Large intestine (tissue), 3 donors: ENCODE results near the gene SLC19A1. TPM values are rescaled to one million over a fixed set of nuclear protein-coding genes. Genes with fewer than 3 reads are reported as not detected.
"Not testable (repeated sequence)": the region's sequence is repeated elsewhere in the genome, so short reads cannot be mapped to it uniquely, and the experiment has no call there.

Experiments
- DNase-seq, 2 donors: peaks; one replicate each; pipeline versions ENCODE4 v3.0.0 to v3.0.0-alpha.2; 2013
- H3K27ac ChIP-seq: one replicate; pipeline ENCODE4 v1.5.1; 2013; ENCODE audit warnings: low read length
- H3K27me3 ChIP-seq: 2 replicates; pipeline ENCODE4 v1.6.1; 2013; ENCODE audit warnings: low read length; ENCODE audit not compliant: control insufficient read depth, insufficient read depth
- H3K36me3 ChIP-seq: 2 replicates; pipeline ENCODE4 v1.6.1; 2013; ENCODE audit warnings: low read length; ENCODE audit not compliant: control insufficient read depth, insufficient read depth
- H3K4me1 ChIP-seq: one replicate; pipeline ENCODE4 v1.6.1; 2013; ENCODE audit warnings: low read length; ENCODE audit not compliant: control insufficient read depth, insufficient read depth
- H3K4me3 ChIP-seq: one replicate; pipeline ENCODE4 v1.5.1; 2013; ENCODE audit warnings: low read length
- H3K9me3 ChIP-seq: one replicate; pipeline ENCODE4 v1.6.1; 2013; ENCODE audit warnings: mild to moderate bottlenecking, low read depth, low read length, moderate library complexity; ENCODE audit not compliant: control insufficient read depth
- WGBS: methylation state at CpG from one replicate; pipeline ENCODE4 v1.1.5; 2013; ENCODE audit warnings: low lambda C conversion rate; ENCODE audit not compliant: insufficient coverage; 5-methylcytosine and 5-hydroxymethylcytosine counted together
- polyA plus RNA-seq: library from polyadenylated mRNA; unstranded; fragments of 120-200 nt; gene quantifications from one replicate; pipeline ENCODE4 v1.2.1, GENCODE V29; 2013

Gene SLC19A1
- polyA plus RNA-seq, 1 donor = 22.1 TPM

- H3K27ac ChIP-seq = no peak overlapping the region
- peaks cover 5% of the 10 kb centered on the region for H3K36me3 ChIP-seq
- no peak overlapping the region for H3K4me3 ChIP-seq
- peaks cover 47% of the 10 kb centered on the region for H3K4me1 ChIP-seq
- peaks cover 19% of the 10 kb centered on the region for H3K9me3 ChIP-seq
- no CpG with 5 or more reads among the region's 37 CpGs for WGBS
- no peaks in the 10 kb centered on the region for H3K27me3 ChIP-seq
- no peak for DNase-seq
Observed at GRCh38 chr21:45537111-45537745, 5.0 kb downstream of the SLC19A1 start.

GRCh38 chr21:45536301-45537081 is 5.7 kb downstream of the SLC19A1 start:
- peaks cover 45% of the 10 kb centered on the region for H3K4me1 ChIP-seq

GRCh38 chr21:45535341-45536081 is 6.7 kb downstream of the SLC19A1 start:
- H3K27me3 ChIP-seq = no peaks in the 10 kb centered on the region
- peaks cover 16% of the 10 kb centered on the region for H3K36me3 ChIP-seq
- peak; percentile 79 to 80 for DNase-seq
- peaks cover 41% of the 10 kb centered on the region for H3K4me1 ChIP-seq
- H3K27ac ChIP-seq = peak overlapping the region; percentile 28
- H3K9me3 ChIP-seq = peaks cover 30% of the 10 kb centered on the region
- H3K4me3 ChIP-seq = no peak overlapping the region
- no CpG with 5 or more reads among the region's 34 CpGs for WGBS

More at GRCh38 chr21:45536301-45537081, 5.7 kb downstream of the SLC19A1 start:
- no peaks in the 10 kb centered on the region for H3K27me3 ChIP-seq
- peaks cover 26% of the 10 kb centered on the region for H3K9me3 ChIP-seq
- no peak overlapping the region for H3K27ac ChIP-seq
- DNase-seq = no peak
- peaks cover 10% of the 10 kb centered on the region for H3K36me3 ChIP-seq
- H3K4me3 ChIP-seq = no peak overlapping the region
- WGBS = no CpG with 5 or more reads among the region's 31 CpGs

GRCh38 chr21:45534636-45535331 is 7.5 kb downstream of the SLC19A1 start:
- WGBS = no CpG with 5 or more reads among the region's 28 CpGs
- peaks cover 30% of the 10 kb centered on the region for H3K9me3 ChIP-seq
- H3K36me3 ChIP-seq = peaks cover 23% of the 10 kb centered on the region
- H3K4me3 ChIP-seq = no peak overlapping the region
- H3K4me1 ChIP-seq = peaks cover 38% of the 10 kb centered on the region
- H3K27me3 ChIP-seq = no peaks in the 10 kb centered on the region
- H3K27ac ChIP-seq = peak overlapping the region; percentile 28
- DNase-seq = peak in 1 of 2 donors; percentile 44

- DNase-seq = no peak
- Histone ChIP-seq H3K9me3 (peaks cover 30% of the 10 kb centered on the region), H3K36me3 (peaks cover 30% of the 10 kb centered on the region), H3K27me3 (no peaks in the 10 kb centered on the region), H3K27ac (no peak overlapping the region), H3K4me3 (no peak overlapping the region), H3K4me1 (peaks cover 35% of the 10 kb centered on the region)
- no CpG with 5 or more reads among the region's 20 CpGs for WGBS
Observed at GRCh38 chr21:45533846-45534635, 8.2 kb downstream of the SLC19A1 start.

GRCh38 chr21:45533361-45533845 is 8.8 kb downstream of the SLC19A1 start:
- Histone ChIP-seq H3K4me1 (peaks cover 30% of the 10 kb centered on the region), H3K9me3 (peaks cover 26% of the 10 kb centered on the region), H3K36me3 (peaks cover 31% of the 10 kb centered on the region), H3K27me3 (no peaks in the 10 kb centered on the region), H3K4me3 (no peak overlapping the region), H3K27ac (no peak overlapping the region)
- WGBS = no CpG with 5 or more reads among the region's 12 CpGs
- DNase-seq = peak; percentile 52 to 54

GRCh38 chr21:45532826-45533360 is 9.3 kb downstream of the SLC19A1 start:
- H3K27me3 ChIP-seq = no peaks in the 10 kb centered on the region
- H3K4me1 ChIP-seq = peaks cover 28% of the 10 kb centered on the region
- DNase-seq = no peak
- no peak overlapping the region for H3K27ac ChIP-seq
- H3K4me3 ChIP-seq = no peak overlapping the region
- H3K36me3 ChIP-seq = peaks cover 34% of the 10 kb centered on the region
- H3K9me3 ChIP-seq = peaks cover 23% of the 10 kb centered on the region
- WGBS = 63% methylated on average over 2 of the region's 7 CpGs

- DNase-seq = no peak
- Histone ChIP-seq H3K27ac (no peak overlapping the region), H3K4me1 (peaks cover 28% of the 10 kb centered on the region), H3K36me3 (peaks cover 38% of the 10 kb centered on the region), H3K27me3 (no peaks in the 10 kb centered on the region), H3K9me3 (peaks cover 21% of the 10 kb centered on the region), H3K4me3 (no peak overlapping the region)
- 100% methylated on average over 1 of the region's 76 CpGs for WGBS
Observed at GRCh38 chr21:45531393-45532215, 10.6 kb downstream of the SLC19A1 start.

- WGBS = no CpG with 5 or more reads among the region's 17 CpGs
- H3K27me3 ChIP-seq, H3K27ac ChIP-seq, DNase-seq, H3K4me3 ChIP-seq: not testable (repeated sequence)
- Histone ChIP-seq H3K4me1 (peaks cover 28% of the 10 kb centered on the region), H3K36me3 (peaks cover 40% of the 10 kb centered on the region), H3K9me3 (peaks cover 18% of the 10 kb centered on the region)
Observed at GRCh38 chr21:45531114-45531392, 11.2 kb downstream of the SLC19A1 start.
